Psoas muscle (tissue), 8 donors: Measurements from ENCODE around the gene ZNF564. TPM values are rescaled to one million over a fixed set of nuclear protein-coding genes. Genes with fewer than 3 reads are reported as not detected.

Source experiments
- ATAC-seq, 4 donors: fragments of 200-7000 bp; cut with Tn5 transposase; one replicate each; pipeline ENCODE4 v1.9.1; 2020; ENCODE audit warnings: moderate library complexity in 3 of 4, mild to moderate bottlenecking in 2 of 4
- DNase-seq, 2 donors: peaks; one replicate each; pipeline ENCODE4 v3.0.0-alpha.2; 2020
- H3K27ac ChIP-seq: fragments of 200-600 bp; one replicate; pipeline ENCODE4 v1.8.0; 2022
- H3K27me3 ChIP-seq, 3 donors: fragments of 200-600 bp in 1 of 3; one replicate each; pipeline versions ENCODE4 v1.6.1 to v1.8.0; 2013 to 2022; ENCODE audit warnings: low read length in 2 of 3, mild to moderate bottlenecking in 2 of 3, moderate library complexity in 1 of 3; ENCODE audit not compliant: insufficient read depth in 3 of 3
- H3K36me3 ChIP-seq, 2 donors: fragments of 200-600 bp in 1 of 2; one replicate each; pipeline versions ENCODE4 v1.6.1 to v1.8.0; 2013 to 2022; ENCODE audit warnings: low read depth in 1 of 2, mild to moderate bottlenecking in 1 of 2, moderate library complexity in 1 of 2; ENCODE audit not compliant: insufficient read depth in 1 of 2
- H3K4me1 ChIP-seq: fragments of 200-600 bp; one replicate; pipeline ENCODE4 v1.8.0; 2022
- H3K4me3 ChIP-seq: fragments of 200-600 bp; one replicate; pipeline ENCODE4 v1.8.0; 2022; ENCODE audit warnings: mild to moderate bottlenecking
- H3K9me3 ChIP-seq: fragments of 200-600 bp; one replicate; pipeline ENCODE4 v1.8.0; 2022
- CTCF ChIP-seq: fragments of 200-600 bp; IDR thresholded peaks from one replicate; pipeline ENCODE4 v1.8.0; 2022; ENCODE audit warnings: antibody characterized with exemption
- WGBS, 3 donors: extraction: QIAGEN DNeasy Blood & Tissue Kit; methylation state at CpG; one replicate each; pipeline versions ENCODE4 v1.1.6 to v1.1.7; 2013; 5-methylcytosine and 5-hydroxymethylcytosine counted together
- intact Hi-C, 2 donors: fragments of 100-400 bp; cut with DNase I; formaldehyde crosslinking; loops; one replicate each; pipeline versions ENCODE4 v1.11.0 to v1.14.2; 2022
- polyA plus RNA-seq, 3 donors: library from polyadenylated mRNA; stranded (reverse); fragments of 200-250 nt; gene quantifications; one replicate each; pipeline ENCODE4 v1.2.3, GENCODE V29; 2013
- total RNA-seq, 4 donors: library from RNA; stranded (reverse); fragmentation: NEBNext Ultra II Directional in 2 of 4; extraction: Animal tissue kit (Norgen Biotek cat#: 25700) in 2 of 4; gene quantifications; one replicate each; pipeline versions ENCODE4 v1.2.1 to v1.2.4, GENCODE V29; 2021 to 2023
- donor health status: healthy with polysubstance abuse.
- donor health status: DM: no; HTN: no; CAD: no; lungs with moderate emphysema.
- donor health status: Bipolar disorder and iron deficiency.
- donor health status: healthy.
- donor health status: DM: yes; HTN: yes; CAD: no.
- donor health status: DM: no; HTN: no; CAD: no.
- donor health status: DM: no; HTN: no; CAD: no.
- donor health status: DM: yes; HTN: yes; CAD: no.

The ZNF564 gene
- total and polyA plus RNA-seq, 7 donors, result 3.2 to 6.2 (median 4.8) TPM

- Histone ChIP-seq H3K4me1 (peaks cover 8% of the 10 kb centered on the region), H3K27ac (no peak overlapping the region), H3K9me3 (peaks cover 5% of the 10 kb centered on the region), H3K4me3 (no peak overlapping the region), H3K27me3 (no peaks in the 10 kb centered on the region), H3K36me3 (no peaks in the 10 kb centered on the region)
- intact Hi-C loops, result no loop called here
- ATAC-seq (no peak), DNase-seq (no peak)
- 59 to 69% (median 64%) methylated on average over 5 of the region's 5 CpGs for WGBS, 3 donors
- TF ChIP-seq CTCF, result no peak
Measured at GRCh38 chr19:12478234-12478941, 72.9 kb downstream of the ZNF564 start.

Other genes with a start within 250 kb of the ZNF564 start
- gene ZNF563, start 217.8 kb downstream of the ZNF564 start, total RNA-seq, result 1 to 10 TPM in 3 of 4 donors, under 1 TPM in 1; 0.84 to 2.5 (median 1.7) TPM
- gene ZNF563, start 217.8 kb downstream of the ZNF564 start, polyA plus RNA-seq, result 1 to 10 TPM in 2 of 3 donors, under 1 TPM in 1; 0.90 to 7.6 (median 1.2) TPM
- gene ZNF442, start 185.8 kb downstream of the ZNF564 start, total RNA-seq, result 1 to 10 TPM in 3 of 4 donors, under 1 TPM in 1; 0.66 to 2.2 (median 1.3) TPM
- under 1 TPM; 0.13 to 0.56 (median 0.27) TPM for gene ZNF442, start 185.8 kb downstream of the ZNF564 start, polyA plus RNA-seq
- gene ZNF799, start 150.2 kb downstream of the ZNF564 start, total RNA-seq, result 1 to 10 TPM; 1.9 TPM
- 1 to 10 TPM; 1.7 to 3.4 (median 2.3) TPM for gene ZNF799, start 150.2 kb downstream of the ZNF564 start, polyA plus RNA-seq
- 1 to 10 TPM; 1.1 to 2.3 (median 1.2) TPM for gene ZNF443, start 110.5 kb downstream of the ZNF564 start, total RNA-seq
- gene ZNF443, start 110.5 kb downstream of the ZNF564 start, polyA plus RNA-seq, result 1 to 10 TPM in 1 of 3 donors, under 1 TPM in 2; 0.79 to 1.5 (median 0.86) TPM
- 1 to 10 TPM in 3 of 4 donors, not detected in 1; 1.3 to 1.8 (median 1.7) TPM for gene ZNF709, start 66.7 kb downstream of the ZNF564 start, total RNA-seq
- gene ZNF709, start 66.7 kb downstream of the ZNF564 start, polyA plus RNA-seq, result under 1 TPM; 0.58 to 0.91 (median 0.68) TPM
- 1 to 10 TPM; 1.6 to 4.9 (median 2.9) TPM for gene ZNF490, start 59.3 kb upstream of the ZNF564 start, total RNA-seq
- gene ZNF490, start 59.3 kb upstream of the ZNF564 start, polyA plus RNA-seq, result 1 to 10 TPM in 1 of 3 donors, under 1 TPM in 2; 0.17 to 1.8 (median 0.27) TPM
- gene ZNF791, start 59.4 kb upstream of the ZNF564 start, total RNA-seq, result 10 to 100 TPM in 2 of 4 donors, 1 to 10 TPM in 2; 8.7 to 18.9 (median 10.9) TPM
- gene ZNF791, start 59.4 kb upstream of the ZNF564 start, polyA plus RNA-seq, result 1 to 10 TPM; 4.1 to 8.8 (median 4.3) TPM
- gene MAN2B1, start 115.3 kb upstream of the ZNF564 start, total RNA-seq, result 10 to 100 TPM; 14.6 to 20.5 (median 16.2) TPM
- 10 to 100 TPM in 2 of 3 donors, 1 to 10 TPM in 1; 9.6 to 17.8 (median 14.1) TPM for gene MAN2B1, start 115.3 kb upstream of the ZNF564 start, polyA plus RNA-seq
- 1 to 10 TPM; 1.8 to 5.8 (median 3.7) TPM for gene WDR83, start 115.3 kb upstream of the ZNF564 start, total RNA-seq
- 1 to 10 TPM; 3.8 to 9.1 (median 5.8) TPM for gene WDR83, start 115.3 kb upstream of the ZNF564 start, polyA plus RNA-seq
- 10 to 100 TPM; 75.6 to 86.7 (median 82.9) TPM for gene DHPS, start 130.4 kb upstream of the ZNF564 start, total RNA-seq
- 10 to 100 TPM; 70.0 to 84.2 (median 83.8) TPM for gene DHPS, start 130.4 kb upstream of the ZNF564 start, polyA plus RNA-seq
- gene GNG14, start 136.5 kb upstream of the ZNF564 start, total RNA-seq, result not detected
- gene GNG14, start 136.5 kb upstream of the ZNF564 start, polyA plus RNA-seq, result not detected
- 1 to 10 TPM; 1.2 to 2.2 (median 1.6) TPM for gene FBXW9, start 145.1 kb upstream of the ZNF564 start, total RNA-seq
- 1 to 10 TPM; 4.1 to 9.2 (median 4.4) TPM for gene FBXW9, start 145.1 kb upstream of the ZNF564 start, polyA plus RNA-seq
- gene TNPO2, start 172.4 kb upstream of the ZNF564 start, total RNA-seq, result 10 to 100 TPM; 29.0 to 48.1 (median 37.3) TPM
- gene TNPO2, start 172.4 kb upstream of the ZNF564 start, polyA plus RNA-seq, result 10 to 100 TPM; 17.4 to 31.2 (median 28.6) TPM
- 100 to 1,000 TPM in 3 of 4 donors, 10 to 100 TPM in 1; 78.6 to 124 (median 108) TPM for gene TRIR, start 183.2 kb upstream of the ZNF564 start, total RNA-seq
- gene TRIR, start 183.2 kb upstream of the ZNF564 start, polyA plus RNA-seq, result 100 to 1,000 TPM; 183 to 309 (median 187) TPM
- gene GET3, start 186.0 kb upstream of the ZNF564 start, total RNA-seq, result 10 to 100 TPM; 43.0 to 52.8 (median 51.0) TPM
- gene GET3, start 186.0 kb upstream of the ZNF564 start, polyA plus RNA-seq, result 100 to 1,000 TPM in 1 of 3 donors, 10 to 100 TPM in 2; 75.6 to 135 (median 98.5) TPM
- gene BEST2, start 200.3 kb upstream of the ZNF564 start, total RNA-seq, result not detected
- gene BEST2, start 200.3 kb upstream of the ZNF564 start, polyA plus RNA-seq, result under 1 TPM; 0.04 to 0.37 (median 0.08) TPM
- gene HOOK2, start 224.1 kb upstream of the ZNF564 start, total RNA-seq, result 10 to 100 TPM; 20.3 to 33.0 (median 23.8) TPM
- 10 to 100 TPM; 11.3 to 21.7 (median 19.0) TPM for gene HOOK2, start 224.1 kb upstream of the ZNF564 start, polyA plus RNA-seq
- 100 to 1,000 TPM in 2 of 4 donors, 10 to 100 TPM in 2; 29.2 to 217 (median 73.6) TPM for gene JUNB, start 240.0 kb upstream of the ZNF564 start, total RNA-seq
- gene JUNB, start 240.0 kb upstream of the ZNF564 start, polyA plus RNA-seq, result 100 to 1,000 TPM in 1 of 3 donors, 10 to 100 TPM in 2; 25.1 to 145 (median 31.9) TPM